ENCODE data around the gene PCSK4. TPM values are rescaled to one million over a fixed set of nuclear protein-coding genes. Genes with fewer than 3 reads are reported as not detected.

PCSK4 gene
- total and polyA plus RNA-seq, 2 donors (not counting 3 experiments of a cell fraction or from before 2014, with no cell fraction given), result 1.2 to 1.7 TPM

GRCh38 chr19:1441677-1442438, 48.3 kb downstream of the PCSK4 start:
- Histone ChIP-seq H3K27me3 (ENCODE audit: control insufficient read depth in 2 of 2, insufficient read depth in 2 of 2, low read length in 2 of 2) (peaks cover under 1 to 9% of the 10 kb centered on the region in 2 experiments), H4K20me1 (replicated peaks; ENCODE audit: control insufficient read depth, extremely low read depth, insufficient read depth, low read length) (no peaks in the 10 kb centered on the region), H3K36me3 (ENCODE audit: control insufficient read depth in 2 of 2, extremely low read depth in 1 of 2, insufficient read depth in 2 of 2, low read length in 2 of 2) (peaks cover 7 to 21% of the 10 kb centered on the region in 2 experiments), H2AFZ (ENCODE audit: low read depth, low read length) (no peak overlapping the region), H3K9ac (replicated peaks; ENCODE audit: extremely low read depth, insufficient read depth, low read length) (no peak overlapping the region), H3K4me2 (ENCODE audit: insufficient read depth, low read length) (no peak overlapping the region), H3K79me2 (ENCODE audit: control insufficient read depth, insufficient read depth, low read length) (peaks cover 34% of the 10 kb centered on the region), H3K9me3 (replicated peaks; ENCODE audit: control insufficient read depth, insufficient read depth, low read length) (no peaks in the 10 kb centered on the region), H3K4me1 (ENCODE audit: control insufficient read depth, extremely low read depth, insufficient read depth, low read length) (peaks cover 6% of the 10 kb centered on the region), H3K27ac (ENCODE audit: insufficient read depth, low read depth, low read length) (no peak overlapping the region), H3K4me3 (replicated peaks in 1 of 3; ENCODE audit: insufficient read depth in 1 of 3, low read depth in 1 of 3, low read length in 3 of 3) (no peak overlapping the region), H3K9me1 (replicated peaks; ENCODE audit: control insufficient read depth, extremely low read depth, insufficient read depth, low read length) (no peaks in the 10 kb centered on the region)
- no TSS peak for BruUV-seq (replicated peaks)
- dilution Hi-C loops (cut with MboI; ENCODE audit: extremely low pct_ligation_motif_present, low sequenced_read_pairs), result no loop called here
- FAIRE-seq, result no peak
- intact Hi-C loops (cut with micrococcal nuclease), result no loop called here
- ChIA-PET CTCF (no interaction called here), POLR2A (interaction anchor here (0.6 to 0.7 kb wide), 2 partner anchors 30 to 49 kb away, joined by 3 to 4 read pairs; partner anchors contain the start of gene REEP6)
- no peak for DNase-seq (ENCODE audit: low read depth, low spot score)
- no peak for TF ChIP-seq FOS (IDR thresholded peaks at IDR 0.05; ENCODE audit: borderline replicate concordance, insufficient read depth, low read length)
- no peak for TF ChIP-seq POLR2A (IDR thresholded peaks at IDR 0.05; ENCODE audit: low read depth, low read length)
- no peak for TF ChIP-seq EZH2 (IDR thresholded peaks at IDR 0.05; ENCODE audit: borderline replicate concordance, low read depth, low read length, severe bottlenecking)
- no peak for TF ChIP-seq CTCF (IDR thresholded peaks at IDR 0.05; ENCODE audit: extremely low read depth in 1 of 2, insufficient read depth in 1 of 2, low read depth in 1 of 2, low read length in 2 of 2)
- no peak for TF ChIP-seq GATA2 (IDR thresholded peaks at IDR 0.05; ENCODE audit: insufficient read depth, insufficient read length, low read depth, low read length)
- TF ChIP-seq MAX (IDR thresholded peaks at IDR 0.05; ENCODE audit: insufficient read depth, insufficient read length), result no peak
- TF ChIP-seq MYC (IDR thresholded peaks at IDR 0.05; ENCODE audit: low read depth, low read length), result no peak
- TF ChIP-seq POLR2AphosphoS5 (IDR thresholded peaks at IDR 0.05; ENCODE audit: insufficient read depth, low read depth, low read length), result no peak
- no peak for TF ChIP-seq JUN (IDR thresholded peaks at IDR 0.05; ENCODE audit: borderline replicate concordance, insufficient read depth, insufficient read length, low read depth)

Measured in endothelial cell of umbilical vein (primary cell).